Caco-2 (cell line): ENCODE results near the gene TXLNB. TPM values are rescaled to one million over a fixed set of nuclear protein-coding genes. Genes with fewer than 3 reads are reported as not detected.

Source experiments
- BruUV-seq: library from RNA; stranded (reverse); fragments of 400-500 nt; replicated peaks from 2 replicates; lab custom pipeline; 2021; lab: Mats Ljungman, UMichigan
- CTCF ChIA-PET: fragments of 300-600 bp; sonication (Branson Sonifier 250); formaldehyde crosslinking; loops from one replicate; lab custom pipeline; 2022; ENCODE audit warnings: antibody characterized with exemption; lab: Charles Lee
- POLR2A ChIA-PET: fragments of 300-600 bp; sonication (Branson Sonifier 250); formaldehyde crosslinking; loops from one replicate; lab custom pipeline; 2022; ENCODE audit warnings: antibody characterized with exemption; lab: Charles Lee
- DNase-seq, 2 experiments: peaks; one replicate each; pipeline versions ENCODE4 v3.0.0 to v3.0.0-alpha.2; 2020 to 2022
- H3K27me3 ChIP-seq: replicated peaks from 2 replicates; pipeline ENCODE4 v1.6.0; 2011; ENCODE audit warnings: low read length; ENCODE audit not compliant: control insufficient read depth, insufficient read depth
- H3K36me3 ChIP-seq: 2 replicates; pipeline ENCODE4 v1.5.1; 2011; ENCODE audit warnings: low read length; ENCODE audit not compliant: control insufficient read depth, insufficient read depth
- H3K4me1 ChIP-seq: fragments of 250-450 bp; sonication (Bioruptor Pico); 2 replicates; pipeline ENCODE4 v1.5.1; 2020; ENCODE audit warnings: mild to moderate bottlenecking
- H3K4me3 ChIP-seq: 2 replicates; pipeline ENCODE4 v1.5.1; 2011; ENCODE audit warnings: low read depth, mild to moderate bottlenecking, control low read depth, low read length
- H3K9me3 ChIP-seq: fragments of 250-450 bp; sonication (Bioruptor Pico); 2 replicates; pipeline ENCODE4 v1.5.1; 2020; ENCODE audit warnings: mild to moderate bottlenecking, moderate library complexity
- H3K27ac Mint-ChIP-seq: one replicate; pipeline ENCODE4 v1.8.0; 2022; ENCODE audit warnings: mixed read lengths; ENCODE audit not compliant: unreplicated experiment
- H3K27me3 Mint-ChIP-seq: one replicate; pipeline ENCODE4 v1.8.0; 2022; ENCODE audit warnings: mixed read lengths; ENCODE audit not compliant: insufficient read depth, unreplicated experiment
- H3K36me3 Mint-ChIP-seq: one replicate; pipeline ENCODE4 v1.8.0; 2022; ENCODE audit warnings: mild to moderate bottlenecking, mixed read lengths; ENCODE audit not compliant: insufficient read depth, unreplicated experiment
- H3K4me1 Mint-ChIP-seq: one replicate; pipeline ENCODE4 v1.8.0; 2022; ENCODE audit warnings: low read depth, mixed read lengths; ENCODE audit not compliant: unreplicated experiment
- H3K4me3 Mint-ChIP-seq: one replicate; pipeline ENCODE4 v1.8.0; 2022; ENCODE audit warnings: mild to moderate bottlenecking, moderate library complexity, mixed read lengths; ENCODE audit not compliant: unreplicated experiment
- H3K9me3 Mint-ChIP-seq: one replicate; pipeline ENCODE4 v1.8.0; 2022; ENCODE audit warnings: mixed read lengths; ENCODE audit not compliant: unreplicated experiment
- intact Hi-C: fragments of 100-400 bp; cut with micrococcal nuclease; formaldehyde crosslinking; loops from one replicate; pipeline ENCODE4 v1.10.0; 2022; ENCODE audit not compliant: unreplicated experiment
- total RNA-seq: library from RNA; stranded (reverse); gene quantifications from 2 replicates; pipeline ENCODE4 v1.2.3, GENCODE V29; 2022
- TF ChIP-seq, protein P1 (sequence below), 2 experiments: fragments of 200-600 bp in 1 of 2; IDR thresholded peaks; 1 replicate in 1 of 2; 2 replicates in 1 of 2; pipeline versions ENCODE4 v1.5.1 to v1.8.0; 2011 to 2022; ENCODE audit warnings: antibody characterized with exemption in 1 of 2, control low read depth in 1 of 2, inconsistent platforms in 1 of 2, low read depth in 1 of 2, low read length in 1 of 2, mild to moderate bottlenecking in 1 of 2, moderate library complexity in 1 of 2; ENCODE audit not compliant: insufficient read depth in 1 of 2, severe bottlenecking in 1 of 2, unreplicated experiment in 1 of 2

TXLNB gene
- total RNA-seq, 1 experiment from 2014 or later, result not detected

DNA sequence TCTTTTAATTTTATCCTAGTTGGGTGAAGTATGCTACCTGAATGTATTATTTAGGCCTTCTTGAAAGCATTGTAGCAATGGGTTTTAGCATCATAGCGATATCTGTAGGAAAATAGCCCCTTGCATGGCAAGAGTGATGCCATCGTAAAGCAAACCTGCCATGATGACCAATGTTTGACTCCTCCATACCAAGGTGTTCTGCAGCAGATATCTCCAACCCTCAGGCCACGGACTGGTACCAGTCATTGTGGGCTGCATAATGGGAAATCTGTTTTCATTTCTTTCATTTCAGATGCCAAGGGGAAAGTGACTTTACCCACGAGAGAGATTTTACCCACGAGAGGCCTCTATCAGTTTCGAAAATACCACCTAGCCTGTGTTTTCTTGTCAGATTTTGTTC lies 6.2 kb downstream of the TXLNB start:
- no peaks in the 10 kb centered on the region for H3K27me3 ChIP-seq
- H3K27ac Mint-ChIP-seq, result no peak overlapping the region
- no peaks in the 10 kb centered on the region for H3K36me3 ChIP-seq
- H3K4me1 Mint-ChIP-seq, result peaks cover 14% of the 10 kb centered on the region
- no peaks in the 10 kb centered on the region for H3K4me1 ChIP-seq
- no peak for DNase-seq
- no peak overlapping the region for H3K4me3 Mint-ChIP-seq
- ChIA-PET POLR2A (no interaction called here), CTCF (no interaction called here)
- no TSS peak for BruUV-seq
- intact Hi-C loops, result no loop called here
- no peaks in the 10 kb centered on the region for H3K9me3 ChIP-seq
- no peaks in the 10 kb centered on the region for H3K27me3 Mint-ChIP-seq
- H3K36me3 Mint-ChIP-seq, result no peaks in the 10 kb centered on the region
- H3K9me3 Mint-ChIP-seq, result no peaks in the 10 kb centered on the region
- H3K4me3 ChIP-seq, result no peak overlapping the region
- TF ChIP-seq, protein P1, sequence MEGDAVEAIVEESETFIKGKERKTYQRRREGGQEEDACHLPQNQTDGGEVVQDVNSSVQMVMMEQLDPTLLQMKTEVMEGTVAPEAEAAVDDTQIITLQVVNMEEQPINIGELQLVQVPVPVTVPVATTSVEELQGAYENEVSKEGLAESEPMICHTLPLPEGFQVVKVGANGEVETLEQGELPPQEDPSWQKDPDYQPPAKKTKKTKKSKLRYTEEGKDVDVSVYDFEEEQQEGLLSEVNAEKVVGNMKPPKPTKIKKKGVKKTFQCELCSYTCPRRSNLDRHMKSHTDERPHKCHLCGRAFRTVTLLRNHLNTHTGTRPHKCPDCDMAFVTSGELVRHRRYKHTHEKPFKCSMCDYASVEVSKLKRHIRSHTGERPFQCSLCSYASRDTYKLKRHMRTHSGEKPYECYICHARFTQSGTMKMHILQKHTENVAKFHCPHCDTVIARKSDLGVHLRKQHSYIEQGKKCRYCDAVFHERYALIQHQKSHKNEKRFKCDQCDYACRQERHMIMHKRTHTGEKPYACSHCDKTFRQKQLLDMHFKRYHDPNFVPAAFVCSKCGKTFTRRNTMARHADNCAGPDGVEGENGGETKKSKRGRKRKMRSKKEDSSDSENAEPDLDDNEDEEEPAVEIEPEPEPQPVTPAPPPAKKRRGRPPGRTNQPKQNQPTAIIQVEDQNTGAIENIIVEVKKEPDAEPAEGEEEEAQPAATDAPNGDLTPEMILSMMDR (IDR thresholded peaks at IDR 0.05; ENCODE audit: insufficient read depth in 1 of 2, low read depth in 1 of 2, low read length in 1 of 2, severe bottlenecking in 1 of 2, unreplicated experiment in 1 of 2), result no peak

- TF ChIP-seq, protein P1 (IDR thresholded peaks at IDR 0.05; ENCODE audit: insufficient read depth in 1 of 2, low read depth in 1 of 2, low read length in 1 of 2, severe bottlenecking in 1 of 2, unreplicated experiment in 1 of 2), result no peak
- H3K4me1 ChIP-seq, result no peaks in the 10 kb centered on the region
- intact Hi-C loops, result no loop called here
- Mint-ChIP-seq H3K36me3 (no peaks in the 10 kb centered on the region), H3K27me3 (no peaks in the 10 kb centered on the region), H3K9me3 (no peaks in the 10 kb centered on the region), H3K4me3 (no peak overlapping the region), H3K4me1 (peaks cover 14% of the 10 kb centered on the region), H3K27ac (no peak overlapping the region)
- POLR2A ChIA-PET, result no interaction called here
- no peak for DNase-seq
- H3K27me3 ChIP-seq, result no peaks in the 10 kb centered on the region
- BruUV-seq, result no TSS peak
- no peaks in the 10 kb centered on the region for H3K9me3 ChIP-seq
- no peaks in the 10 kb centered on the region for H3K36me3 ChIP-seq
- no peak overlapping the region for H3K4me3 ChIP-seq
- CTCF ChIA-PET, result interaction anchor here (0.5 kb wide), 1 partner anchor 172 kb away, joined by 4 read pairs; no protein-coding TSS in a partner anchor
Measured at GRCh38 chr6:139284789-139285188, 7.0 kb downstream of the TXLNB start.

DNA sequence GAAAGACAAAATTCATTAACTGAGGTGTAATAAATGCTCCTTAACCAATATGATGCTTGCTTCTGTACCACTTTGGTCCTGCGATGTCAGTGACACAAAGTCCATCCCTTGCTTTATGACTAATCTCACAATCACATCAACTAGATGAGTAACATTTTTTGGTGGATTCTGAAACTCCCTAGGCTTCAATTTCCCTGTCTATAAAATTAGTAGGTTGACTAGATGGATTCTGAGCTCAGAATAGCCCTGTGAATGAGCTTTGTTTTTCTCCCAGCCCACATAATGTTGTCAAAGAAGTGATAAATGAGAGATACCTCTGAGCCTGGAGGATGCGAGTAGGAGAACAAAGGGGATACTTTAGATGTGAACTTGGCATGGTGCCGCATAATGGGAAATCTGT lies 9.1 kb downstream of the TXLNB start:
- peaks cover 15% of the 10 kb centered on the region for H3K4me1 Mint-ChIP-seq
- Histone ChIP-seq H3K4me1 (peaks cover 18% of the 10 kb centered on the region), H3K36me3 (no peaks in the 10 kb centered on the region), H3K9me3 (no peaks in the 10 kb centered on the region), H3K4me3 (no peak overlapping the region), H3K27me3 (no peaks in the 10 kb centered on the region)
- BruUV-seq, result no TSS peak
- no peak for DNase-seq
- H3K9me3 Mint-ChIP-seq, result no peaks in the 10 kb centered on the region
- H3K4me3 Mint-ChIP-seq, result no peak overlapping the region
- TF ChIP-seq, protein P1 (IDR thresholded peaks at IDR 0.05; ENCODE audit: insufficient read depth in 1 of 2, low read depth in 1 of 2, low read length in 1 of 2, severe bottlenecking in 1 of 2, unreplicated experiment in 1 of 2), result no peak
- ChIA-PET POLR2A (no interaction called here), CTCF (no interaction called here)
- intact Hi-C loops, result no loop called here
- no peak overlapping the region for H3K27ac Mint-ChIP-seq
- H3K36me3 Mint-ChIP-seq, result no peaks in the 10 kb centered on the region
- H3K27me3 Mint-ChIP-seq, result no peaks in the 10 kb centered on the region
